Inferior parietal cortex (tissue), 1 donor: Measurements from ENCODE around the gene AHCY.
"Not testable (repeated sequence)": the region's sequence is repeated elsewhere in the genome, so short reads cannot be mapped to it uniquely, and the experiment has no call there.

Source experiments
- DNase-seq: peaks from one replicate; pipeline ENCODE4 v3.0.0-alpha.2; 2016; ENCODE audit errors: extremely low spot score

Gene AHCY

GRCh38 chr20:34256629-34257124 lies 46.5 kb downstream of the AHCY start:
- no peak for DNase-seq

- no peak for DNase-seq
Measured at GRCh38 chr20:34254979-34255378, 48.2 kb downstream of the AHCY start.

GRCh38 chr20:34252431-34253086 lies 50.6 kb downstream of the AHCY start:
- not testable (repeated sequence) for DNase-seq

- DNase-seq, result no peak
Measured at GRCh38 chr20:34251619-34252018, 51.5 kb downstream of the AHCY start.

- DNase-seq, result no peak
Measured at GRCh38 chr20:34250005-34250404, 53.1 kb downstream of the AHCY start.

GRCh38 chr20:34249291-34249690 lies 53.9 kb downstream of the AHCY start:
- DNase-seq, result no peak

DNA sequence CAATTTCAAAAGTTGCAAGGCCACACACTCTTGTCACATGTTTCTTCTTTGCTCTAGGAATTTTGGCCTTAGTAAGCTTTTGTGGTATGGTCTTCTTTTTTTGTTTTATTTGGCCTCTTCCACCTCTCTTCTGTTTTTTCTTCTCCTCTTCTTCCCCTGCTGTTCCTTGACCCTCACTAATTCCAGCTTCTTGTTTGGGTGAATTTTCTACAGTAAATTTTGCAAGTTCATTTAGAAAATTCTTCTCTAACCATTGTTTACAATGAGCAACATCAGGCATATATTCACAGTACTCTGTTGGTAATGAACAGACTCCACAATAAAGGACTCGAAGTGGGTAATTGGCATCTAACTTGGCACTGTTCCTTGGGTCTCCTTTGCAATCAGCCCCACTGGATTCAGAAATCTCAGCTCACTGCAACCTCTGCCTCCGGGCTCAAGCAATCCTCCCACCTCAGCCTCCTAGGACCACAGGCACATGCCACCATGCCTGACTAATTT lies 57.0 kb downstream of the AHCY start:
- no peak for DNase-seq

- no peak for DNase-seq
Measured at GRCh38 chr20:34243377-34243776, 59.8 kb downstream of the AHCY start.

DNA sequence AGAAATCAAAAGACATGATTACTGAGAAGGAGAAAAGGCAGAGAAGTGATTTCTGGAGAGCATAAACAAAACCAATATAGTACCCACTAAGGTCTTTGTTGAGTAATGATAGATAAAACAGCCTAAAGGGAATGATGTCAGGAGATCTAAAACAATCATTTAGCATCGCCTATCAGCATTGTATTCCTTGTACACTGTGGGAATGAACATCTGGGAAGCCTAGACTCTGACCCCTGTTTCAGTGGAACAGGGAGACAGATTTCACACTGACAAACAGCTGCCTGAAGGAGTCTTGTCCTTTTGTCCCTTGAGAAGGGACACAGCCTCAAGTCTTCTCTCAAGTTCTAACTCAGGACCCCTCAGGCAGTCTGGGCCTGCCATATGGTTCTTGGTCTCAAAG lies 60.3 kb downstream of the AHCY start:
- no peak for DNase-seq

DNA sequence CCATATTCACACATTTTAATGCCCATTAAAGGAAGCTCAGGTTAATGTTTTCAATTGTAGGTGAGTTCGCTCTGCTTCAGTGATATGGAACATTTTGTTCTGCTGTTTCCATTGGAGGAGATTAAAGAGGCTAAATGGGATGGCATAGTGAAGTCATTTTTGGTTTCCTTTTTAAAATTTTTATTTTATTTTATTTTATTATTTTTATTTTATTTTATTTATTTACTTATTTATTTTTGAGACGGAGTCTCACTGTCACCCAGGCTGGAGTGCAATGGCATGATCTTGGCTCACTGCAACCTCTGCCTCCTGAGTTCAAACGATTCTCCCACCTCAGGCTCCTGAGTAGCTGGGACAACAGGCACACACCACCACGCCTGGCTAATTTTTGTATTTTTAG lies 61.1 kb downstream of the AHCY start:
- not testable (repeated sequence) for DNase-seq

- DNase-seq, result no peak
Measured at GRCh38 chr20:34240693-34241615, 62.2 kb downstream of the AHCY start, which contains the start of gene ASIP. Gene ASIP, plus strand, starts transcription at chr20:34241423. Its CDS starts 18,952 bp downstream, at chr20:34260375.

GRCh38 chr20:34240121-34240520 lies 63.0 kb downstream of the AHCY start:
- DNase-seq, result no peak

GRCh38 chr20:34237942-34238341 lies 65.2 kb downstream of the AHCY start:
- DNase-seq, result no peak

GRCh38 chr20:34235875-34236274 lies 67.3 kb downstream of the AHCY start:
- no peak for DNase-seq

DNA sequence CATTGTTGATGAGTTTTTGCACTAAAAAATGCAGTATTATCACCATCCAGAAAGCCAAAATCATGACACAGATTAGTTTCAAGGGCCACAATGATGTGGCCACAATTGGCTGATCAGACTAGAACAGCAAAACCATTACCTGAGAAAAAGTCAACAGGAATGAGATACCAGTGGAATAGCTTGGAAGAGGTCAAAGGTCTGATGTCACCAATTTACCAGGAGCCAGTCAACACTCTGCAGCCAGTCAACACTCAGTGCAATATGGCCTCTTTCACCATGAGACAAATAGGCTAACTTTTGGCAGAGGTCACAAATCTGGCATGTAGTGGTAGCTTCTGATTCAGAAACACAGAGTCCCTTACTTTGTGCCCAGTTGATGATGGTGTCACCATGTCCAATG lies 69.5 kb downstream of the AHCY start:
- no peak for DNase-seq

- DNase-seq, result no peak
Measured at GRCh38 chr20:34232494-34233087, 70.6 kb downstream of the AHCY start.

DNA sequence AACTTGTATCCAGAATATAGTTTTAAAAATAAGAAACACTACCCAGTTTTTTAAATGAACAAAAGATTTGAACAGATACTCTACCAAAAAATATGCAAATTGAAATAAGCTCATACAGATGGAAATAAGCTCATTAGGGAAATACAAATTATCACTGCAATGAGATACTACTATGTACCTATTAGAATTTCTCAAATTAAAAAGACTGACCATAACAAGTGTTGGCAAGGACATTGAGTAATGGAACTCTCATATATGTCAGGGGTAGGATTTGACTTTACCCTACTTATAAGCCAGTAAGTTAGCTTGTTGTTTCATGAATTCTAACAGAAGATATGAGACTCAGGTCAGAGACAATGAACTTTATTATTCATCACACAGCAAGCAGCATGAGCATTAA lies 71.5 kb downstream of the AHCY start:
- no peak for DNase-seq
